Gastrocnemius medialis (tissue), 4 donors: Measurements from ENCODE around the gene CARD11.

ENCODE experiments used
- POLR2A ChIP-seq, 2 donors: fragments of 450-650 bp; IDR thresholded peaks; one replicate each; pipeline ENCODE4 v1.6.1; 2017; ENCODE audit warnings: antibody characterized with exemption in 2 of 2, mild to moderate bottlenecking in 2 of 2, moderate library complexity in 2 of 2
- TF ChIP-seq, protein P1 (sequence below), 5 experiments: fragments of 450-650 bp in 3 of 5; fragments of 200-600 bp in 2 of 5; sonication (generic) in 2 of 5; IDR thresholded peaks in 4 of 5; conservative IDR thresholded peaks in 1 of 5; 1 replicate in 4 of 5; 2 replicates in 1 of 5; pipeline ENCODE4 v1.5.1; 2016 to 2019; ENCODE audit warnings: antibody characterized with exemption in 5 of 5, mild to moderate bottlenecking in 3 of 5, moderate library complexity in 3 of 5

- no peak for TF ChIP-seq POLR2A (IDR thresholded peaks at IDR 0.05)
- TF ChIP-seq, protein P1, sequence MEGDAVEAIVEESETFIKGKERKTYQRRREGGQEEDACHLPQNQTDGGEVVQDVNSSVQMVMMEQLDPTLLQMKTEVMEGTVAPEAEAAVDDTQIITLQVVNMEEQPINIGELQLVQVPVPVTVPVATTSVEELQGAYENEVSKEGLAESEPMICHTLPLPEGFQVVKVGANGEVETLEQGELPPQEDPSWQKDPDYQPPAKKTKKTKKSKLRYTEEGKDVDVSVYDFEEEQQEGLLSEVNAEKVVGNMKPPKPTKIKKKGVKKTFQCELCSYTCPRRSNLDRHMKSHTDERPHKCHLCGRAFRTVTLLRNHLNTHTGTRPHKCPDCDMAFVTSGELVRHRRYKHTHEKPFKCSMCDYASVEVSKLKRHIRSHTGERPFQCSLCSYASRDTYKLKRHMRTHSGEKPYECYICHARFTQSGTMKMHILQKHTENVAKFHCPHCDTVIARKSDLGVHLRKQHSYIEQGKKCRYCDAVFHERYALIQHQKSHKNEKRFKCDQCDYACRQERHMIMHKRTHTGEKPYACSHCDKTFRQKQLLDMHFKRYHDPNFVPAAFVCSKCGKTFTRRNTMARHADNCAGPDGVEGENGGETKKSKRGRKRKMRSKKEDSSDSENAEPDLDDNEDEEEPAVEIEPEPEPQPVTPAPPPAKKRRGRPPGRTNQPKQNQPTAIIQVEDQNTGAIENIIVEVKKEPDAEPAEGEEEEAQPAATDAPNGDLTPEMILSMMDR (IDR thresholded peaks at IDR 0.05 in 4 of 5, conservative IDR thresholded peaks at IDR 0.05 in 1 of 5): no peak
Observed at GRCh38 chr7:3037259-3037658, 6.4 kb downstream of the CARD11 start.
